Sigmoid colon (tissue), 4 donors: ENCODE data around the gene ASCL1.

Experiments used
- CTCF ChIP-seq, 4 experiments: fragments of 450-650 bp in 3 of 4; fragments of 200-600 bp in 1 of 4; IDR thresholded peaks; one replicate each; pipeline ENCODE4 v1.5.1; 2016 to 2019; ENCODE audit warnings: antibody characterized with exemption in 4 of 4, mild to moderate bottlenecking in 3 of 4, moderate library complexity in 2 of 4
- EP300 ChIP-seq, 4 donors: sonication (generic); formaldehyde crosslinking; IDR thresholded peaks; one replicate each; pipeline ENCODE4 v1.6.1; 2017; ENCODE audit warnings: antibody characterized with exemption in 4 of 4
- POLR2A ChIP-seq, 2 donors: fragments of 450-650 bp; IDR thresholded peaks; one replicate each; pipeline ENCODE4 v1.6.1; 2016; ENCODE audit warnings: antibody characterized with exemption in 2 of 2, mild to moderate bottlenecking in 2 of 2, moderate library complexity in 2 of 2
- POLR2AphosphoS5 ChIP-seq, 4 donors: sonication (generic); formaldehyde crosslinking; IDR thresholded peaks; one replicate each; pipeline ENCODE4 v1.6.1; 2017; ENCODE audit warnings: antibody characterized with exemption in 4 of 4

- TF ChIP-seq CTCF (IDR thresholded peaks at IDR 0.05) (peak; percentile 31 to 78 (median 68)), EP300 (IDR thresholded peaks at IDR 0.05) (no peak), POLR2AphosphoS5 (IDR thresholded peaks at IDR 0.05) (no peak), POLR2A (IDR thresholded peaks at IDR 0.05) (no peak)
Measured at GRCh38 chr12:102948941-102949352, 8.5 kb upstream of the ASCL1 start.
